HepG2 (cell line): ENCODE measurements around the gene P2RY6. TPM values are rescaled to one million over a fixed set of nuclear protein-coding genes. Genes with fewer than 3 reads are reported as not detected.

ENCODE experiments used
- AFF4 ChIP-seq: sonication (generic); formaldehyde crosslinking; IDR thresholded peaks from 2 replicates; pipeline ENCODE4 v1.4.0; 2020; ENCODE audit warnings: missing genetic modification reagents
- CENPT ChIP-seq: sonication (generic); formaldehyde crosslinking; IDR thresholded peaks from 2 replicates; pipeline ENCODE4 v1.8.0; 2022; ENCODE audit warnings: low read depth, mild to moderate bottlenecking, moderate library complexity, missing genetic modification reagents
- FOXA3 ChIP-seq: IDR thresholded peaks from 2 replicates; pipeline ENCODE4 v1.6.1; 2016; ENCODE audit warnings: missing genetic modification reagents, missing compliant biosample characterization
- HCFC1 ChIP-seq: fragments of 150-350 bp; IDR thresholded peaks from 2 replicates; pipeline ENCODE4 v1.6.1; 2014; ENCODE audit warnings: low read depth, low read length
- HMG20A ChIP-seq: IDR thresholded peaks from 2 replicates; pipeline ENCODE4 v1.6.1; 2016; ENCODE audit warnings: borderline replicate concordance
- MAZ ChIP-seq, 2 experiments: sonication (generic) in 1 of 2; formaldehyde crosslinking in 1 of 2; IDR thresholded peaks; 2 replicates each; pipeline versions ENCODE4 v1.5.0 to v1.6.1; 2012 to 2020; ENCODE audit warnings: low read depth in 2 of 2, mild to moderate bottlenecking in 2 of 2, borderline replicate concordance in 1 of 2, improper control_type of control experiment in 1 of 2, low read length in 1 of 2, missing genetic modification reagents in 1 of 2, moderate library complexity in 1 of 2
- NONO ChIP-seq, 2 experiments: fragments of 450-650 bp in 1 of 2; sonication (generic) in 1 of 2; formaldehyde crosslinking in 1 of 2; IDR thresholded peaks in 1 of 2; conservative IDR thresholded peaks in 1 of 2; 2 replicates each; pipeline versions ENCODE4 v1.6.1 to v1.8.0; 2017 to 2022; ENCODE audit warnings: mild to moderate bottlenecking in 1 of 2, missing genetic modification reagents in 1 of 2, moderate library complexity in 1 of 2
- RCOR2 ChIP-seq: IDR thresholded peaks from 2 replicates; pipeline ENCODE4 v1.6.1; 2016; ENCODE audit warnings: missing biosample characterization, missing genetic modification reagents
- SRSF9 ChIP-seq: fragments of 200-400 bp; formaldehyde crosslinking; IDR thresholded peaks from 2 replicates; pipeline ENCODE4 v1.6.1; 2018; ENCODE audit warnings: borderline replicate concordance, mild to moderate bottlenecking, low read depth, low read length; ENCODE audit not compliant: insufficient read depth, poor library complexity, severe bottlenecking
- ZBTB33 ChIP-seq: sonication (generic); formaldehyde crosslinking; IDR thresholded peaks from 2 replicates; pipeline ENCODE4 v1.4.0; 2020; ENCODE audit warnings: missing genetic modification reagents
- ZEB1 ChIP-seq: IDR thresholded peaks from 2 replicates; pipeline ENCODE4 v1.6.1; 2012; ENCODE audit warnings: mild to moderate bottlenecking, low read depth, inconsistent platforms; ENCODE audit not compliant: insufficient replicate concordance
- ZHX1 ChIP-seq: sonication (generic); formaldehyde crosslinking; IDR thresholded peaks from 2 replicates; pipeline ENCODE4 v1.8.1; 2022; ENCODE audit warnings: low read depth, mild to moderate bottlenecking, missing genetic modification reagents
- ZNF367 ChIP-seq: sonication (generic); formaldehyde crosslinking; IDR thresholded peaks from 2 replicates; pipeline ENCODE4 v1.4.0; 2020; ENCODE audit warnings: missing genetic modification reagents, borderline replicate concordance
- ZNF496 ChIP-seq: sonication (generic); formaldehyde crosslinking; IDR thresholded peaks from 2 replicates; pipeline ENCODE4 v1.8.1; 2023; ENCODE audit warnings: mild to moderate bottlenecking, moderate library complexity, missing genetic modification reagents; ENCODE audit not compliant: insufficient replicate concordance
- ZNF672 ChIP-seq: sonication (generic); formaldehyde crosslinking; IDR thresholded peaks from 2 replicates; pipeline ENCODE4 v1.8.1; 2022; ENCODE audit warnings: missing genetic modification reagents
- ZNF772 ChIP-seq: sonication (generic); formaldehyde crosslinking; IDR thresholded peaks from 2 replicates; pipeline ENCODE4 v1.5.0; 2020; ENCODE audit warnings: mild to moderate bottlenecking, missing genetic modification reagents
- ZXDC ChIP-seq: sonication (generic); formaldehyde crosslinking; IDR thresholded peaks from 2 replicates; pipeline ENCODE4 v1.5.0; 2020; ENCODE audit warnings: mild to moderate bottlenecking, missing genetic modification reagents
- polyA plus RNA-seq, 8 experiments: library from polyadenylated mRNA; depleted of rRNA in 3 of 8; stranded (reverse) in 7 of 8; unstranded in 1 of 8; fragments of >200 nt; fragmentation: Illumina TruSeq in 4 of 8; extraction: Trizol in 4 of 8; gene quantifications; 2 replicates each; pipeline versions ENCODE4 v1.2.1 to v1.2.3, GENCODE V29; 2011 to 2016; ENCODE audit warnings: low read depth in 4 of 8, missing spikeins in 1 of 8, mixed read lengths in 1 of 8; ENCODE audit not compliant: insufficient read depth in 1 of 8
- total RNA-seq, 5 experiments: library from RNA; depleted of rRNA; stranded (reverse); fragments of >200 nt; fragmentation: Illumina TruSeq; extraction: Trizol; gene quantifications; 2 replicates each; pipeline ENCODE4 v1.2.3, GENCODE V29; 2016; ENCODE audit warnings: low read depth in 1 of 5

Gene P2RY6
- total and polyA plus RNA-seq, 2 of the 13 experiments (the other 11 are each of a cell fraction or from before 2014, with no cell fraction given): 0.09 to 0.29 TPM

- TF ChIP-seq AFF4 (CRISPR knock-in tag) (no peak), MAZ (IDR thresholded peaks at IDR 0.05; ENCODE audit: borderline replicate concordance, low read depth, low read length) (no peak), MAZ (CRISPR knock-in tag; IDR thresholded peaks at IDR 0.05; ENCODE audit: low read depth) (no peak), ZNF672 (no peak), CENPT (no peak), HMG20A (CRISPR knock-in tag) (no peak), SRSF9 (no peak), ZNF772 (CRISPR knock-in tag) (no peak), ZNF367 (CRISPR knock-in tag) (no peak), ZEB1 (no peak), ZHX1 (CRISPR knock-in tag) (no peak), FOXA3 (CRISPR knock-in tag) (no peak), ZXDC (no peak), HCFC1 (no peak), ZNF496 (CRISPR knock-in tag) (no peak), RCOR2 (CRISPR knock-in tag) (0 out of 2 replicates have a peak, but pooled peaks have one; percentile 32), ZBTB33 (CRISPR knock-in tag) (peak; percentile 24), NONO (IDR thresholded peaks at IDR 0.05) (no peak), NONO (CRISPR knock-in tag; conservative IDR thresholded peaks at IDR 0.05) (no peak)
These were observed 46.4 kb downstream of the P2RY6 start (continued) for GRCh38 chr11:73318501-73319011.
